Stomach (tissue), 4 donors: ENCODE results near the gene MMP25.
A peak's percentile ranks its signal among the peaks of the same experiment; 100 is the strongest.

ENCODE experiments used
- POLR2AphosphoS5 ChIP-seq, 3 donors: sonication (generic); formaldehyde crosslinking; IDR thresholded peaks; one replicate each; pipeline ENCODE4 v1.6.1; 2016; ENCODE audit warnings: antibody characterized with exemption in 3 of 3
- TF ChIP-seq, protein P1 (sequence below), 7 experiments: fragments of 450-650 bp in 4 of 7; fragments of 200-600 bp in 3 of 7; sonication (generic) in 3 of 7; IDR thresholded peaks; one replicate each; pipeline ENCODE4 v1.5.1; 2016 to 2019; ENCODE audit warnings: antibody characterized with exemption in 7 of 7, control low read depth in 2 of 7, mild to moderate bottlenecking in 1 of 7

DNA sequence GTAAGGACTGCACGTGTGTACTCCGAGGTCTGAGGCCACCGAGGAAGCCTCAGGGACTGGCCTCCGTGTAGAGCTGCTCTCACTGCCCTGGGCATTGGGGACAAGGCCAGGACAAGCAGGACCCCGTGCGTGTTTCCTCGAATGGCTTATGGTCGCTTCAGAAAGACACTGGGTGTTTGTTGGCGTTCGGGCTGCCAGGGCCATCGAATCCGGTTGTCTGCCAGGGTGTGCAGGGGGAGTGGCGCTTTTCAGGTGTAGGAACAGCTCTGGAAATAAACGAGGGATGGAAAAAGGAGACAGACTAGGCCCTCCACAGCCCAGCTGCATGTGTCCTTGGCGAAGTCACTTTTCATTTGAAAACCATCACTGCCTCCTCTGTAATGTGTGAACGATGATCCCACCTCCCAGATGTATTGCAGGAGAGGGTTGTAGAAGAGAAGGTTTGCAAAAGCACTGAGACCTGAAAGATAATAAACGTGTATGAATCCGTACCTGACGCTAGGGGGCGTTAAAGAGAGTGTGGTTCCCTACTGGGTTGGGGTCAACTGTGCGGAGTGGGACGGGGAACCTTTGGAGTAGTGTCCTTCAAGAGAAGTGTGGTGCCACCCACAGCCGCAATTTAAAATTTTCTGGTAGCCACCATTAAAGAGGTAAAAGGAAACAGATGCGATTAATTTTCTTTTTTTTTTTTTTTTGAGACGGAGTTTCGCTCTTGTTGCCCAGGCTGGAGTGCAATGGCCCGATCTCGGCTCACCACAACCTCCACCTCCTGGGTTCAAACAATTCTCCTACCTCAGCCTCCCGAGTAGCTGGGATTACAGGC lies 54.9 kb downstream of the MMP25 start:
- TF ChIP-seq, protein P1, sequence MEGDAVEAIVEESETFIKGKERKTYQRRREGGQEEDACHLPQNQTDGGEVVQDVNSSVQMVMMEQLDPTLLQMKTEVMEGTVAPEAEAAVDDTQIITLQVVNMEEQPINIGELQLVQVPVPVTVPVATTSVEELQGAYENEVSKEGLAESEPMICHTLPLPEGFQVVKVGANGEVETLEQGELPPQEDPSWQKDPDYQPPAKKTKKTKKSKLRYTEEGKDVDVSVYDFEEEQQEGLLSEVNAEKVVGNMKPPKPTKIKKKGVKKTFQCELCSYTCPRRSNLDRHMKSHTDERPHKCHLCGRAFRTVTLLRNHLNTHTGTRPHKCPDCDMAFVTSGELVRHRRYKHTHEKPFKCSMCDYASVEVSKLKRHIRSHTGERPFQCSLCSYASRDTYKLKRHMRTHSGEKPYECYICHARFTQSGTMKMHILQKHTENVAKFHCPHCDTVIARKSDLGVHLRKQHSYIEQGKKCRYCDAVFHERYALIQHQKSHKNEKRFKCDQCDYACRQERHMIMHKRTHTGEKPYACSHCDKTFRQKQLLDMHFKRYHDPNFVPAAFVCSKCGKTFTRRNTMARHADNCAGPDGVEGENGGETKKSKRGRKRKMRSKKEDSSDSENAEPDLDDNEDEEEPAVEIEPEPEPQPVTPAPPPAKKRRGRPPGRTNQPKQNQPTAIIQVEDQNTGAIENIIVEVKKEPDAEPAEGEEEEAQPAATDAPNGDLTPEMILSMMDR (IDR thresholded peaks at IDR 0.05) = peak in 3 of 7 experiments; percentile 9 to 51 (median 21)
- no peak for TF ChIP-seq POLR2AphosphoS5 (IDR thresholded peaks at IDR 0.05)
